ENCODE measurements around the gene ACOT8. TPM values are rescaled to one million over a fixed set of nuclear protein-coding genes. Genes with fewer than 3 reads are reported as not detected.

Gene ACOT8
- total RNA-seq, 1 donor from 2014 or later = 13.4 TPM

GRCh38 chr20:45819466-45819865 is 37.7 kb downstream of the ACOT8 start:
- no peak overlapping the region for H3K4me3 ChIP-seq
- H3K27me3 ChIP-seq = peaks cover 26% of the 10 kb centered on the region
- peaks cover 6% of the 10 kb centered on the region for H3K4me1 ChIP-seq
- TF ChIP-seq EZH2 (IDR thresholded peaks at IDR 0.05) (no peak), EZH2phosphoT487 (IDR thresholded peaks at IDR 0.05) (no peak)
- H3F3A ChIP-seq (ENCODE audit: low read depth) = peaks cover 39% of the 10 kb centered on the region
- H3K9ac ChIP-seq = no peak overlapping the region
- DNase-seq (ENCODE audit: low spot score) = no peak
- H3K36me3 Mint-ChIP-seq = peaks cover 11% of the 10 kb centered on the region
- H3K4me1 Mint-ChIP-seq = peaks cover 14% of the 10 kb centered on the region
- H3K36me3 ChIP-seq = peaks cover 9% of the 10 kb centered on the region
- H3K4me2 ChIP-seq = no peak overlapping the region
- H2AFZ ChIP-seq (replicated peaks) = no peak overlapping the region
- peaks cover 28% of the 10 kb centered on the region for H4K20me1 ChIP-seq (ENCODE audit: low read depth)
- H3K4me3 Mint-ChIP-seq = no peak overlapping the region
- H3K27ac Mint-ChIP-seq = no peak overlapping the region
- H3K27me3 Mint-ChIP-seq (ENCODE audit: insufficient read depth, low read depth) = peaks cover 6% of the 10 kb centered on the region
- no peak overlapping the region for H3K27ac ChIP-seq
- no peaks in the 10 kb centered on the region for H3K9me3 Mint-ChIP-seq
- H3K9me3 ChIP-seq (ENCODE audit: low read depth) = no peaks in the 10 kb centered on the region
- H3K79me2 ChIP-seq (ENCODE audit: low read depth) = peaks cover 15% of the 10 kb centered on the region

DNA sequence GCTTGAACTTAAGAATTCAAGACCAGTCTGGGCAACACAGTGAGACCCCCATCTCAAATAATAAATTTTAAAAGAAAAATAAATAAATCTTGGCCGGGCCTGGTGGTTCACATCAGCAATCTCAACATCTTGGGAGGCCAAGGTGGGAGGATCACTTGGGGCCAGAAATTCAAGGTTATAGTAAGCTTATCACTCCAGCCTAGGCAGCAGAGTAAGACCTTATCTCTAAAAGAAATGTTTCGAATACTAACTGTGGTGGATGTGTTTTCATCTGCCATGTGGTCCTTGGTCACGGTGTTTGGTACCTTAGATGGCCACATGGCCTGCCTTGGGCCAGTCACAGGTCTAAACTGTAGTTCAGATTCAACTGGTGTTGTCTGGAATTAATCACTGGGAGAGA is 39.0 kb downstream of the ACOT8 start:
- no peak for DNase-seq (ENCODE audit: low spot score)
- no peak overlapping the region for H2AFZ ChIP-seq (replicated peaks)
- peaks cover 16% of the 10 kb centered on the region for H3K4me1 ChIP-seq
- peaks cover 38% of the 10 kb centered on the region for H4K20me1 ChIP-seq (ENCODE audit: low read depth)
- H3K4me2 ChIP-seq = no peak overlapping the region
- H3K9ac ChIP-seq = no peak overlapping the region
- no peak overlapping the region for H3K4me3 ChIP-seq
- Mint-ChIP-seq H3K4me1 (peaks cover 19% of the 10 kb centered on the region), H3K27me3 (ENCODE audit: insufficient read depth, low read depth) (peaks cover 2% of the 10 kb centered on the region), H3K4me3 (no peak overlapping the region), H3K27ac (no peak overlapping the region), H3K36me3 (peaks cover 17% of the 10 kb centered on the region), H3K9me3 (no peaks in the 10 kb centered on the region)
- peaks cover 14% of the 10 kb centered on the region for H3K27me3 ChIP-seq
- TF ChIP-seq, protein P1, sequence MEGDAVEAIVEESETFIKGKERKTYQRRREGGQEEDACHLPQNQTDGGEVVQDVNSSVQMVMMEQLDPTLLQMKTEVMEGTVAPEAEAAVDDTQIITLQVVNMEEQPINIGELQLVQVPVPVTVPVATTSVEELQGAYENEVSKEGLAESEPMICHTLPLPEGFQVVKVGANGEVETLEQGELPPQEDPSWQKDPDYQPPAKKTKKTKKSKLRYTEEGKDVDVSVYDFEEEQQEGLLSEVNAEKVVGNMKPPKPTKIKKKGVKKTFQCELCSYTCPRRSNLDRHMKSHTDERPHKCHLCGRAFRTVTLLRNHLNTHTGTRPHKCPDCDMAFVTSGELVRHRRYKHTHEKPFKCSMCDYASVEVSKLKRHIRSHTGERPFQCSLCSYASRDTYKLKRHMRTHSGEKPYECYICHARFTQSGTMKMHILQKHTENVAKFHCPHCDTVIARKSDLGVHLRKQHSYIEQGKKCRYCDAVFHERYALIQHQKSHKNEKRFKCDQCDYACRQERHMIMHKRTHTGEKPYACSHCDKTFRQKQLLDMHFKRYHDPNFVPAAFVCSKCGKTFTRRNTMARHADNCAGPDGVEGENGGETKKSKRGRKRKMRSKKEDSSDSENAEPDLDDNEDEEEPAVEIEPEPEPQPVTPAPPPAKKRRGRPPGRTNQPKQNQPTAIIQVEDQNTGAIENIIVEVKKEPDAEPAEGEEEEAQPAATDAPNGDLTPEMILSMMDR (IDR thresholded peaks at IDR 0.05) = no peak
- no peak for TF ChIP-seq EZH2phosphoT487 (IDR thresholded peaks at IDR 0.05)
- TF ChIP-seq EZH2 (IDR thresholded peaks at IDR 0.05) = no peak
- peaks cover 42% of the 10 kb centered on the region for H3F3A ChIP-seq (ENCODE audit: low read depth)
- peak overlapping the region; percentile 46 for H3K27ac ChIP-seq
- H3K36me3 ChIP-seq = peaks cover 9% of the 10 kb centered on the region
- H3K9me3 ChIP-seq (ENCODE audit: low read depth) = no peaks in the 10 kb centered on the region
- H3K79me2 ChIP-seq (ENCODE audit: low read depth) = peaks cover 28% of the 10 kb centered on the region

DNA sequence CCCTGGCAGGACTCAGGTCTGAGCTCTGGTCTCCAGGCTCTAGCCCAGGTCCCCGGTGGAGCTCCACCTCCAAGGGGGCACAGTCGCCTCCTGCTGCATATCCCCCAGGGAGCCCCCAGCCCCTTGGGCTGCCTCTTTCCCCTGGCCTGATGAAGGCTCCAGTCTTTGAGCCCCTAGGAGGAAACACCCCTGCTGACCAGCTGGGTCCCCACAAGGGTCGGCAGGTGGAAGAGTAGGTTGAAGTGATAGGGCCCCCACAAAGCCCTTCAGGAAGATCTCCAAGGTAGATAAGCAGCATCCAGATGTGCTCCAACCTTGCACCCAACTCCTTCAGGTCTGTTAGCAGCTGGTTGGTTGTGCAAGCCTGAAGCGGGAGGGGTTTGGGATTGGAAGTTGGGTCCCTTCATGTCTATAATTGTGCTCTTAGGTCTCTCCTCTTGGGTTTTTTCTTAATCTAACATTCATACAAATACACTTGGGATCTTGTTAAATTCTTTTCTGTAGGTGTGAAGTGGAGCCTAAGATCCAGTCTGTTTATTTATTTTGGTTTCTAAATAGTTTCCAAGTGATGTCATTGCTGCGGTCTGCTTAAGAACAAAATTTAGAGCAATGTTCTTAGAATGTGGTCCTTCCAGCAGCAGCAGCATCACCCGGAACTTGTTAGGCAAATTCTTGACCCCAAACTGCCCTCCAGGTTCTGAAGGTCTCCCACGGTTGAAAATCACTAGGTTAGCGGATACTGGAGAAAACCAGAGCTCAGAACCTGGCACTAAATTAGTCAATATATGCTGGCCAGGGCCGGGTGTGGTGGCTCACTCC is 39.6 kb downstream of the ACOT8 start:
- H3K27ac ChIP-seq = peak overlapping the region; percentile 38
- H4K20me1 ChIP-seq (ENCODE audit: low read depth) = peaks cover 38% of the 10 kb centered on the region
- Mint-ChIP-seq H3K4me3 (no peak overlapping the region), H3K36me3 (peaks cover 21% of the 10 kb centered on the region), H3K9me3 (no peaks in the 10 kb centered on the region), H3K27me3 (ENCODE audit: insufficient read depth, low read depth) (peaks cover 2% of the 10 kb centered on the region), H3K27ac (no peak overlapping the region), H3K4me1 (peaks cover 23% of the 10 kb centered on the region)
- peaks cover 42% of the 10 kb centered on the region for H3F3A ChIP-seq (ENCODE audit: low read depth)
- peaks cover 16% of the 10 kb centered on the region for H3K4me1 ChIP-seq
- H3K4me2 ChIP-seq = no peak overlapping the region
- no peaks in the 10 kb centered on the region for H3K9me3 ChIP-seq (ENCODE audit: low read depth)
- no peak overlapping the region for H3K9ac ChIP-seq
- peaks cover 34% of the 10 kb centered on the region for H3K79me2 ChIP-seq (ENCODE audit: low read depth)
- H3K27me3 ChIP-seq = peaks cover 7% of the 10 kb centered on the region
- H3K36me3 ChIP-seq = peaks cover 9% of the 10 kb centered on the region
- H2AFZ ChIP-seq (replicated peaks) = no peak overlapping the region
- no peak overlapping the region for H3K4me3 ChIP-seq
- no peak for DNase-seq (ENCODE audit: low spot score)
- TF ChIP-seq, protein P1 (IDR thresholded peaks at IDR 0.05) = no peak

GRCh38 chr20:45816951-45817350 is 40.2 kb downstream of the ACOT8 start:
- Mint-ChIP-seq H3K27me3 (ENCODE audit: insufficient read depth, low read depth) (no peaks in the 10 kb centered on the region), H3K4me1 (peaks cover 27% of the 10 kb centered on the region), H3K4me3 (no peak overlapping the region), H3K27ac (no peak overlapping the region), H3K36me3 (peaks cover 22% of the 10 kb centered on the region), H3K9me3 (peaks cover 1% of the 10 kb centered on the region)
- H3K4me3 ChIP-seq = no peak overlapping the region
- TF ChIP-seq, protein P1 (IDR thresholded peaks at IDR 0.05) = no peak
- TF ChIP-seq EZH2phosphoT487 (IDR thresholded peaks at IDR 0.05) (no peak), EZH2 (IDR thresholded peaks at IDR 0.05) (no peak)
- H3K9me3 ChIP-seq (ENCODE audit: low read depth) = no peaks in the 10 kb centered on the region
- no peak for DNase-seq (ENCODE audit: low spot score)
- H3F3A ChIP-seq (ENCODE audit: low read depth) = peaks cover 44% of the 10 kb centered on the region
- peaks cover 36% of the 10 kb centered on the region for H3K79me2 ChIP-seq (ENCODE audit: low read depth)
- peak overlapping the region; percentile 38 for H3K27ac ChIP-seq
- no peak overlapping the region for H3K4me2 ChIP-seq
- H4K20me1 ChIP-seq (ENCODE audit: low read depth) = peaks cover 38% of the 10 kb centered on the region
- no peak overlapping the region for H3K9ac ChIP-seq
- H3K4me1 ChIP-seq = peaks cover 16% of the 10 kb centered on the region
- peaks cover 9% of the 10 kb centered on the region for H3K36me3 ChIP-seq
- H2AFZ ChIP-seq (replicated peaks) = no peak overlapping the region
- H3K27me3 ChIP-seq = peaks cover under 1% of the 10 kb centered on the region

Data from neural progenitor cell (in vitro differentiated cells).